Activated CD8-positive, alpha-beta T cell treated with anti-CD3 and anti-CD28 coated beads, Interleukin-2, amount 10 ng/mL, durations not matched to agents 7 days and 5 days (primary cell): ENCODE results near the gene STAP2. TPM values are rescaled to one million over a fixed set of nuclear protein-coding genes. Genes with fewer than 3 reads are reported as not detected.

Experiments used
- ATAC-seq: fragments of 150-1000 bp; cut with Tn5 transposase; one replicate; pipeline ENCODE4 v1.10.0; 2021; ENCODE audit warnings: moderate library complexity
- CTCF ChIA-PET: fragments of 350-600 bp; sonication (Branson Sonifier 250); formaldehyde crosslinking; loops from one replicate; lab custom pipeline; 2021; ENCODE audit warnings: antibody characterized with exemption; lab: Charles Lee
- POLR2A ChIA-PET: fragments of 350-600 bp; sonication (Branson Sonifier 250); formaldehyde crosslinking; loops from one replicate; lab custom pipeline; 2021; ENCODE audit warnings: antibody characterized with exemption; lab: Charles Lee
- DNase-seq: peaks from one replicate; pipeline ENCODE4 v3.0.0-alpha.2; 2020
- H3K27ac Mint-ChIP-seq: one replicate; pipeline ENCODE4 v1.8.0; 2021; ENCODE audit warnings: mild to moderate bottlenecking, mixed read lengths
- H3K27me3 Mint-ChIP-seq: one replicate; pipeline ENCODE4 v1.8.0; 2021; ENCODE audit warnings: low read depth, mixed read lengths
- H3K36me3 Mint-ChIP-seq: one replicate; pipeline ENCODE4 v1.8.0; 2021; ENCODE audit warnings: low read depth, mixed read lengths
- H3K4me1 Mint-ChIP-seq: one replicate; pipeline ENCODE4 v1.8.0; 2021; ENCODE audit warnings: low read depth, mixed read lengths
- H3K4me3 Mint-ChIP-seq: one replicate; pipeline ENCODE4 v1.8.0; 2021; ENCODE audit warnings: mild to moderate bottlenecking, mixed read lengths
- H3K9me3 Mint-ChIP-seq: one replicate; pipeline ENCODE4 v1.8.0; 2022; ENCODE audit warnings: mixed read lengths; ENCODE audit not compliant: insufficient read depth
- total RNA-seq, 2 experiments: library from RNA; stranded (reverse); gene quantifications; one replicate each; pipeline ENCODE4 v1.2.3, GENCODE V29; 2021

Gene STAP2
- total RNA-seq, 2 experiments from 2014 or later = 14.3 to 16.5 TPM

- POLR2A ChIA-PET = no interaction called here
- peaks cover 89% of the 10 kb centered on the region for H3K4me1 Mint-ChIP-seq
- CTCF ChIA-PET = interaction anchor here (1.0 to 2.3 kb wide), 2 partner anchors 23 to 25 kb away, joined by 4 to 7 read pairs; partner anchors contain the start of gene SH3GL1
- ATAC-seq (no peak), DNase-seq (no peak)
- H3K27ac Mint-ChIP-seq = no peak overlapping the region
- peaks cover 29% of the 10 kb centered on the region for H3K36me3 Mint-ChIP-seq
- no peaks in the 10 kb centered on the region for H3K27me3 Mint-ChIP-seq
- H3K9me3 Mint-ChIP-seq = no peaks in the 10 kb centered on the region
- no peak overlapping the region for H3K4me3 Mint-ChIP-seq
These were observed 36.8 kb upstream of the STAP2 start for GRCh38 chr19:4375164-4376027.

GRCh38 chr19:4374498-4375163, 36.0 kb upstream of the STAP2 start:
- Mint-ChIP-seq H3K27me3 (no peaks in the 10 kb centered on the region), H3K27ac (no peak overlapping the region), H3K4me3 (no peak overlapping the region), H3K36me3 (peaks cover 28% of the 10 kb centered on the region), H3K4me1 (peaks cover 89% of the 10 kb centered on the region), H3K9me3 (no peaks in the 10 kb centered on the region)
- DNase-seq (no peak), ATAC-seq (no peak)
- ChIA-PET CTCF (interaction anchor here (0.8 kb wide), 1 partner anchor 26 kb away, joined by 3 read pairs; the partner anchor contains the start of gene SH3GL1), POLR2A (no interaction called here)

GRCh38 chr19:4373601-4374497, 35.2 kb upstream of the STAP2 start:
- H3K4me3 Mint-ChIP-seq = no peak overlapping the region
- DNase-seq (no peak), ATAC-seq (no peak)
- H3K27me3 Mint-ChIP-seq = no peaks in the 10 kb centered on the region
- no peaks in the 10 kb centered on the region for H3K9me3 Mint-ChIP-seq
- peaks cover 87% of the 10 kb centered on the region for H3K4me1 Mint-ChIP-seq
- POLR2A ChIA-PET = no interaction called here
- CTCF ChIA-PET = interaction anchor here (0.8 kb wide), 1 partner anchor 26 kb away, joined by 3 read pairs; the partner anchor contains the start of gene SH3GL1
- H3K27ac Mint-ChIP-seq = peak overlapping the region; percentile 69
- peaks cover 24% of the 10 kb centered on the region for H3K36me3 Mint-ChIP-seq

DNA sequence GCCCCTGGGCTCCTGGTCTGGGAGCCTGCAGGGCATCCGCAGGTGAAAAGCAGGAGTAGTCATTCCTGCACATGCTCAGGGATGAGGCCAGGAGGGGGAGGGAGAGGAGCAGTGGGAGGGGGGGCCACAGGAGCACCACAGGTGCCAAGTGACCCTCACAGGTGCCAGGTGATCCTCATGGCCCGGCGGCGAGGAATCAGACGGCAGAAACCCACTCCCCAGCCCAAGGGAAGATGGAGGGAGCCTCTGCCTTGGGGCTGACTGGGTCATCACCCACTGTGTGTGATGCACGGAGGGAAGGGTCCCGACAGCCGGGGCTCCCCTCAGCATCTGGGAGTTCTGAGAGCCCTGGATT, 34.4 kb upstream of the STAP2 start:
- ATAC-seq (no peak), DNase-seq (no peak)
- peaks cover 25% of the 10 kb centered on the region for H3K36me3 Mint-ChIP-seq
- POLR2A ChIA-PET = no interaction called here
- CTCF ChIA-PET = interaction anchor here (1.6 kb wide), 1 partner anchor 20 kb away, joined by 4 read pairs; no protein-coding TSS in a partner anchor
- no peaks in the 10 kb centered on the region for H3K27me3 Mint-ChIP-seq
- peak overlapping the region; percentile 30 for H3K27ac Mint-ChIP-seq
- no peak overlapping the region for H3K4me3 Mint-ChIP-seq
- H3K9me3 Mint-ChIP-seq = no peaks in the 10 kb centered on the region
- H3K4me1 Mint-ChIP-seq = peaks cover 89% of the 10 kb centered on the region

GRCh38 chr19:4372165-4373012, 33.8 kb upstream of the STAP2 start:
- ATAC-seq (no peak), DNase-seq (no peak)
- Mint-ChIP-seq H3K9me3 (no peaks in the 10 kb centered on the region), H3K4me1 (peaks cover 89% of the 10 kb centered on the region), H3K27ac (peak overlapping the region; percentile 65), H3K27me3 (no peaks in the 10 kb centered on the region), H3K4me3 (no peak overlapping the region), H3K36me3 (peaks cover 28% of the 10 kb centered on the region)
- POLR2A ChIA-PET = interaction anchor here (0.6 kb wide), 1 partner anchor 70 kb away, joined by 3 read pairs; the partner anchor contains the start of gene TMIGD2
- CTCF ChIA-PET = interaction anchor here (1.0 to 1.6 kb wide), 2 partner anchors 9 to 20 kb away, joined by 4 read pairs; no protein-coding TSS in a partner anchor

GRCh38 chr19:4371247-4372164, 32.9 kb upstream of the STAP2 start:
- H3K9me3 Mint-ChIP-seq = no peaks in the 10 kb centered on the region
- peaks cover 28% of the 10 kb centered on the region for H3K36me3 Mint-ChIP-seq
- ChIA-PET CTCF (interaction anchor here (1.0 to 7.3 kb wide), 3 partner anchors 10 to 30 kb away, joined by 4 to 54 read pairs (median 4); partner anchors contain the start of genes CHAF1A and SH3GL1), POLR2A (interaction anchor here (0.6 kb wide), 1 partner anchor 69 kb away, joined by 3 read pairs; the partner anchor contains the start of gene TMIGD2)
- H3K27me3 Mint-ChIP-seq = no peaks in the 10 kb centered on the region
- no peak for ATAC-seq
- no peak for DNase-seq
- peak overlapping the region; percentile 96 for H3K27ac Mint-ChIP-seq
- H3K4me1 Mint-ChIP-seq = peaks cover 84% of the 10 kb centered on the region
- peak overlapping the region; percentile 12 for H3K4me3 Mint-ChIP-seq

- peaks cover 74% of the 10 kb centered on the region for H3K4me1 Mint-ChIP-seq
- no peaks in the 10 kb centered on the region for H3K27me3 Mint-ChIP-seq
- no peak for ATAC-seq
- H3K36me3 Mint-ChIP-seq = peaks cover 29% of the 10 kb centered on the region
- no peak for DNase-seq
- POLR2A ChIA-PET = interaction anchor here (0.7 to 1.4 kb wide), 6 partner anchors 10 to 31 kb away, joined by 3 to 7 read pairs (median 4); partner anchors contain the start of gene SH3GL1
- H3K27ac Mint-ChIP-seq = peak overlapping the region; percentile 96
- no peaks in the 10 kb centered on the region for H3K9me3 Mint-ChIP-seq
- peak overlapping the region; percentile 69 for H3K4me3 Mint-ChIP-seq
- CTCF ChIA-PET = interaction anchor here (0.6 to 7.3 kb wide), 9 partner anchors 10 to 154 kb away, joined by 3 to 54 read pairs (median 7); partner anchors contain the start of genes CHAF1A, MPND and SH3GL1
These were observed 31.9 kb upstream of the STAP2 start for GRCh38 chr19:4370418-4371041.

- ATAC-seq = peak; percentile 79
- H3K27ac Mint-ChIP-seq = peak overlapping the region; percentile 96
- no peaks in the 10 kb centered on the region for H3K9me3 Mint-ChIP-seq
- peak overlapping the region; percentile 69 for H3K4me3 Mint-ChIP-seq
- POLR2A ChIA-PET = interaction anchor here (0.7 to 1.4 kb wide), 6 partner anchors 10 to 32 kb away, joined by 3 to 7 read pairs (median 4); partner anchors contain the start of gene SH3GL1
- peaks cover 68% of the 10 kb centered on the region for H3K4me1 Mint-ChIP-seq
- no peaks in the 10 kb centered on the region for H3K27me3 Mint-ChIP-seq
- CTCF ChIA-PET = interaction anchor here (0.6 to 7.3 kb wide), 10 partner anchors 10 to 155 kb away, joined by 3 to 54 read pairs (median 7); partner anchors contain the start of genes CHAF1A, MPND and SH3GL1
- peaks cover 33% of the 10 kb centered on the region for H3K36me3 Mint-ChIP-seq
- DNase-seq = peak; percentile 87
These were observed 31.2 kb upstream of the STAP2 start for GRCh38 chr19:4369888-4370260.
